Measurements from ENCODE around the gene MEGF11. TPM values are rescaled to one million over a fixed set of nuclear protein-coding genes. Genes with fewer than 3 reads are reported as not detected.

The MEGF11 gene
- total RNA-seq, 1 experiment from 2014 or later: 0.09 TPM

DNA sequence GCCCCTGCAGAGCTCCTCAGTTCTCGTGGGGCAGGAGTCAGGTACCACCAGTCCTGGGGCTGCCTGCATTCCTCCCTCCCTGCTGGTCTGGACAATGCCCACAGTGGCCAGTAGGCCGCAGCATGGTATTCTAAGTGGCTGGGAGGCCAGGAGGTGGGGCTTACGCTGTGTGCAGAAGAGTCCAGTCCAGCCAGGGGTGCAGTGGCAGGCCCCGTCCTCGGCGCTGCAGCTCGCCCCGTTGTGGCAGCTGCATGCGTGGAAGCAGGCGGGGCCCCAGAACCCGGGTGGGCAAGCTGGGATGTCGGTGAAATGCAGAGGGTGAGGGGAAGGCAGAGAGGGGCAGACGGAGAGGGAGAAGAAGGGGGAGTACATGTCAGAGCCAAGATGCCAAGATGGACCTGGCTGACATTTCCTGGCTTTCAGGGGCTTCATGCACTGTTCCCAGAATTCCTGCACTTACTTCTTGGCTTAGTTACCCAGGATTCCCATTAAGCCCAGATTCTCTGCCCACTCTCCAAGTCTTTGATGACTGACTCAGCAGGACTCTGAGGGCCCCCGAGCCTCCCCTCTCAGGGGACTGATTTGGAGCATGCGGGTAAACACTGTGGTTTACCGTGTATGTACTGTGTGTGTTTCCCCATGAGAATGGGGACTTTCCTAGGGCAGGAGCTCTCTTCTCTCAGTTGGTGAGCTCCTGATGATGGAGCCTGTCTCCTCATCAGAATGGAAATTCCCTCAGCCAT is 336.7 kb downstream of the MEGF11 start:
- intact Hi-C loops (cut with micrococcal nuclease): loop anchor here (5.0 kb wide), 1 partner anchor 275 kb away; no protein-coding TSS in a partner anchor
- Mint-ChIP-seq H3K4me1 (ENCODE audit: insufficient read depth, unreplicated experiment) (no peaks in the 10 kb centered on the region), H3K4me3 (ENCODE audit: unreplicated experiment) (no peak overlapping the region), H3K36me3 (ENCODE audit: insufficient read depth, unreplicated experiment) (no peaks in the 10 kb centered on the region), H3K27me3 (ENCODE audit: insufficient read depth, unreplicated experiment) (no peaks in the 10 kb centered on the region), H3K27ac (ENCODE audit: low read depth, unreplicated experiment) (no peak overlapping the region), H3K9me3 (ENCODE audit: unreplicated experiment) (no peaks in the 10 kb centered on the region)
- ChIA-PET CTCF (interaction anchor here (0.6 to 1.5 kb wide), 9 partner anchors 9 to 391 kb away, joined by 3 to 4 read pairs (median 3); no protein-coding TSS in a partner anchor), POLR2A (interaction anchor here (0.7 kb wide), 2 partner anchors 16 to 47 kb away, joined by 3 read pairs; partner anchors contain the start of gene RAB11A)
- peak; percentile 42 for TF ChIP-seq CTCF (IDR thresholded peaks at IDR 0.05; ENCODE audit: unreplicated experiment)
- peak; percentile 50 for DNase-seq (ENCODE audit: unreplicated experiment)
- no TSS peak for BruUV-seq (replicated peaks)

DNA sequence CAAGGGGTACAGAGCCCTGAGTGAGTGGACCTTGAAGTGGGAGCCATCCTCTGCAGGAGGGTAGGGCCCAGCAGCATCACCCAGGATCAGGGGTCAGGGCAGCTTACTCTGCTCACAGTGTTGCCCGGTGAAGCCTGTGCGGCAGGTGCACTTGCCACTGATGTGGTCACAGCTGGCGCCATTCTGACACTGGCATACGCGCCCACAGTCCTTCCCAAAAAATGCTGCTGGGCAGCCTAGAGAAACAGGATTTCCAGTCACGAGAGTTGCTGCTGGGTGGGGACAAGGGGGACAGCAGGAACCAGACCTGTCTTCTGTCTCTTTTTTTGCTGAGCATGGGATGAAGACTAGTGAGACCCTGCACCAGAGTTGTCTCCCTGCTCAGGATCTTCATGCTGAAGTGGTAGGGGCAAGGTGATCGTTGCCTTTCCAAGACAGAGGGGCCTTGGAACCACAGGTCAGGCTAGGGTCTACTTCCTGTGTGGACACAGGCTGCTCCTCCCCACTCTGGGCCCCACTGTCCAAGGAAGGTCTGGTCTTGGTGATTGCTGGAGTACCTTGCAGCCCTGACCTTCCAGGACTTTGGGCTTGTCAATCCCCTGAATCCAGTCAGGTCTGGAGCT is 337.4 kb downstream of the MEGF11 start:
- no peak for TF ChIP-seq CTCF (IDR thresholded peaks at IDR 0.05; ENCODE audit: unreplicated experiment)
- BruUV-seq (replicated peaks): no TSS peak
- H3K27me3 Mint-ChIP-seq (ENCODE audit: insufficient read depth, unreplicated experiment): no peaks in the 10 kb centered on the region
- no peaks in the 10 kb centered on the region for H3K36me3 Mint-ChIP-seq (ENCODE audit: insufficient read depth, unreplicated experiment)
- no peaks in the 10 kb centered on the region for H3K9me3 Mint-ChIP-seq (ENCODE audit: unreplicated experiment)
- DNase-seq (ENCODE audit: unreplicated experiment): no peak
- no peak overlapping the region for H3K4me3 Mint-ChIP-seq (ENCODE audit: unreplicated experiment)
- no peaks in the 10 kb centered on the region for H3K4me1 Mint-ChIP-seq (ENCODE audit: insufficient read depth, unreplicated experiment)
- intact Hi-C loops (cut with micrococcal nuclease): loop anchor here (5.0 kb wide), 1 partner anchor 276 kb away; no protein-coding TSS in a partner anchor
- ChIA-PET CTCF (interaction anchor here (0.5 to 1.2 kb wide), 4 partner anchors 8 to 51 kb away, joined by 3 to 4 read pairs (median 3); no protein-coding TSS in a partner anchor), POLR2A (interaction anchor here (0.6 to 0.7 kb wide), 2 partner anchors 47 to 305 kb away, joined by 3 read pairs; partner anchors contain the start of genes INTS14 and RAB11A)
- H3K27ac Mint-ChIP-seq (ENCODE audit: low read depth, unreplicated experiment): no peak overlapping the region

- intact Hi-C loops (cut with micrococcal nuclease): loop anchor here (5.0 kb wide), 1 partner anchor 277 kb away; no protein-coding TSS in a partner anchor
- no peaks in the 10 kb centered on the region for H3K4me1 Mint-ChIP-seq (ENCODE audit: insufficient read depth, unreplicated experiment)
- CTCF ChIA-PET: interaction anchor here (0.5 kb wide), 1 partner anchor 51 kb away, joined by 4 read pairs; no protein-coding TSS in a partner anchor
These were observed 338.3 kb downstream of the MEGF11 start for GRCh38 chr15:65914981-65915925.

More at GRCh38 chr15:65914981-65915925, 338.3 kb downstream of the MEGF11 start:
- no peak overlapping the region for H3K27ac Mint-ChIP-seq (ENCODE audit: low read depth, unreplicated experiment)
- no peak for TF ChIP-seq CTCF (IDR thresholded peaks at IDR 0.05; ENCODE audit: unreplicated experiment)
- H3K27me3 Mint-ChIP-seq (ENCODE audit: insufficient read depth, unreplicated experiment): no peaks in the 10 kb centered on the region
- no TSS peak for BruUV-seq (replicated peaks)
- no peak for DNase-seq (ENCODE audit: unreplicated experiment)
- H3K4me3 Mint-ChIP-seq (ENCODE audit: unreplicated experiment): no peak overlapping the region
- no peaks in the 10 kb centered on the region for H3K9me3 Mint-ChIP-seq (ENCODE audit: unreplicated experiment)
- H3K36me3 Mint-ChIP-seq (ENCODE audit: insufficient read depth, unreplicated experiment): no peaks in the 10 kb centered on the region
- POLR2A ChIA-PET: interaction anchor here (0.6 to 1.1 kb wide), 2 partner anchors 13 to 304 kb away, joined by 3 read pairs; partner anchors contain the start of gene INTS14
